Keratinocyte (primary cell): Measurements from ENCODE around the gene IRAK3.

Experiments
- EZH2 ChIP-seq: IDR thresholded peaks from one replicate; pipeline ENCODE4 v1.6.1; 2012; ENCODE audit warnings: inconsistent platforms, mild to moderate bottlenecking, low read length, moderate library complexity
- TF ChIP-seq, protein P1 (sequence below), 3 experiments: IDR thresholded peaks in 1 of 3; conservative IDR thresholded peaks in 1 of 3; optimal IDR thresholded peaks in 1 of 3; 2 replicates in 2 of 3; 3 replicates in 1 of 3; pipeline versions ENCODE3 to v1.5.1; 2011; ENCODE audit warnings: low read length in 3 of 3, mild to moderate bottlenecking in 3 of 3, moderate library complexity in 2 of 3, control low read depth in 1 of 3, inconsistent platforms in 1 of 3; ENCODE audit not compliant: insufficient read depth in 2 of 3; ENCODE audit errors: extremely low read depth in 1 of 3

GRCh38 chr12:66270613-66271012 is 81.6 kb downstream of the IRAK3 start:
- TF ChIP-seq, protein P1, sequence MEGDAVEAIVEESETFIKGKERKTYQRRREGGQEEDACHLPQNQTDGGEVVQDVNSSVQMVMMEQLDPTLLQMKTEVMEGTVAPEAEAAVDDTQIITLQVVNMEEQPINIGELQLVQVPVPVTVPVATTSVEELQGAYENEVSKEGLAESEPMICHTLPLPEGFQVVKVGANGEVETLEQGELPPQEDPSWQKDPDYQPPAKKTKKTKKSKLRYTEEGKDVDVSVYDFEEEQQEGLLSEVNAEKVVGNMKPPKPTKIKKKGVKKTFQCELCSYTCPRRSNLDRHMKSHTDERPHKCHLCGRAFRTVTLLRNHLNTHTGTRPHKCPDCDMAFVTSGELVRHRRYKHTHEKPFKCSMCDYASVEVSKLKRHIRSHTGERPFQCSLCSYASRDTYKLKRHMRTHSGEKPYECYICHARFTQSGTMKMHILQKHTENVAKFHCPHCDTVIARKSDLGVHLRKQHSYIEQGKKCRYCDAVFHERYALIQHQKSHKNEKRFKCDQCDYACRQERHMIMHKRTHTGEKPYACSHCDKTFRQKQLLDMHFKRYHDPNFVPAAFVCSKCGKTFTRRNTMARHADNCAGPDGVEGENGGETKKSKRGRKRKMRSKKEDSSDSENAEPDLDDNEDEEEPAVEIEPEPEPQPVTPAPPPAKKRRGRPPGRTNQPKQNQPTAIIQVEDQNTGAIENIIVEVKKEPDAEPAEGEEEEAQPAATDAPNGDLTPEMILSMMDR (optimal IDR thresholded peaks at IDR 0.05 in 1 of 3, IDR thresholded peaks at IDR 0.05 in 1 of 3, conservative IDR thresholded peaks at IDR 0.05 in 1 of 3; ENCODE audit: extremely low read depth in 1 of 3, insufficient read depth in 2 of 3, low read length in 3 of 3) = no peak
- no peak for TF ChIP-seq EZH2
